Neural cell (in vitro differentiated cells): ENCODE data around the gene SLIT3.

ENCODE experiments used
- EZH2 ChIP-seq: fragments of 200-600, 300-800 bp; shearing (Covaris generic), sonication (generic); IDR thresholded peaks from 2 replicates; pipeline ENCODE4 v1.6.1; 2014; ENCODE audit warnings: antibody characterized with exemption, low read length, borderline replicate concordance, mild to moderate bottlenecking; ENCODE audit not compliant: insufficient read depth, poor library complexity, severe bottlenecking
- MXI1 ChIP-seq: fragments of 450-650 bp; conservative IDR thresholded peaks from 2 replicates; pipeline ENCODE4 v1.6.1; 2014; ENCODE audit warnings: antibody characterized with exemption, mild to moderate bottlenecking; ENCODE audit not compliant: poor library complexity, severe bottlenecking
- POLR2AphosphoS5 ChIP-seq: IDR thresholded peaks from 2 replicates; pipeline ENCODE4 v1.6.1; 2012
- REST ChIP-seq: IDR thresholded peaks from 2 replicates; pipeline ENCODE4 v1.6.1; 2012; ENCODE audit warnings: borderline replicate concordance
- SMC3 ChIP-seq: fragments of 450-650 bp; conservative IDR thresholded peaks from 2 replicates; pipeline ENCODE4 v1.6.1; 2014; ENCODE audit warnings: antibody characterized with exemption, mild to moderate bottlenecking, moderate library complexity; ENCODE audit not compliant: poor library complexity
- TAF1 ChIP-seq: IDR thresholded peaks from 2 replicates; pipeline ENCODE4 v1.6.1; 2012; ENCODE audit warnings: low read depth
- TF ChIP-seq, protein P1 (sequence below): fragments of 450-650 bp; IDR thresholded peaks from 2 replicates; pipeline ENCODE4 v1.5.1; 2014; ENCODE audit warnings: antibody characterized with exemption, mild to moderate bottlenecking, moderate library complexity; ENCODE audit not compliant: poor library complexity, severe bottlenecking

DNA sequence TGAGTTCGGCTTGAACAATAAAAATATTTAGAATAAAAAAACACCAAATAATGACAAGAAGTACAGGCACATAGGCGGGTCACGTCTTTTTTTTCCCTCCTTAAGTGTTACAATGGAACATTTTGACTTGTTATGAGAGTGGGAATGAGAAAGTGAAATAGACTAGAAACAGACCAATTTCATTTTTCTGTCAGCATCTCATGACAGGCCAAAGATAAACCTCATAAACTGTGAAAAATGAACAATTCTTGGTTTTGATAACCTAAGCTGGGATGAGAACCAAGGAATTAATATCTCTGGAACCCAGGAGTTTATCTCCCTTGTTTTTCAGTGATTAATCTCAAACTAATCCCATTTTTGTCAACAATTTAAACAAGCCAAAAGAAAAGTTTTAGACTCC lies 299.5 kb downstream of the SLIT3 start:
- TF ChIP-seq, protein P1, sequence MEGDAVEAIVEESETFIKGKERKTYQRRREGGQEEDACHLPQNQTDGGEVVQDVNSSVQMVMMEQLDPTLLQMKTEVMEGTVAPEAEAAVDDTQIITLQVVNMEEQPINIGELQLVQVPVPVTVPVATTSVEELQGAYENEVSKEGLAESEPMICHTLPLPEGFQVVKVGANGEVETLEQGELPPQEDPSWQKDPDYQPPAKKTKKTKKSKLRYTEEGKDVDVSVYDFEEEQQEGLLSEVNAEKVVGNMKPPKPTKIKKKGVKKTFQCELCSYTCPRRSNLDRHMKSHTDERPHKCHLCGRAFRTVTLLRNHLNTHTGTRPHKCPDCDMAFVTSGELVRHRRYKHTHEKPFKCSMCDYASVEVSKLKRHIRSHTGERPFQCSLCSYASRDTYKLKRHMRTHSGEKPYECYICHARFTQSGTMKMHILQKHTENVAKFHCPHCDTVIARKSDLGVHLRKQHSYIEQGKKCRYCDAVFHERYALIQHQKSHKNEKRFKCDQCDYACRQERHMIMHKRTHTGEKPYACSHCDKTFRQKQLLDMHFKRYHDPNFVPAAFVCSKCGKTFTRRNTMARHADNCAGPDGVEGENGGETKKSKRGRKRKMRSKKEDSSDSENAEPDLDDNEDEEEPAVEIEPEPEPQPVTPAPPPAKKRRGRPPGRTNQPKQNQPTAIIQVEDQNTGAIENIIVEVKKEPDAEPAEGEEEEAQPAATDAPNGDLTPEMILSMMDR, result no peak
- TF ChIP-seq REST, result no peak
- TF ChIP-seq POLR2AphosphoS5, result no peak
- no peak for TF ChIP-seq SMC3
- TF ChIP-seq EZH2, result no peak
- no peak for TF ChIP-seq MXI1
- TF ChIP-seq TAF1, result no peak
